ENCODE data around the gene MICU2. TPM values are rescaled to one million over a fixed set of nuclear protein-coding genes. Genes with fewer than 3 reads are reported as not detected.

Gene MICU2
- total RNA-seq, 1 donor = 53.6 TPM

DNA sequence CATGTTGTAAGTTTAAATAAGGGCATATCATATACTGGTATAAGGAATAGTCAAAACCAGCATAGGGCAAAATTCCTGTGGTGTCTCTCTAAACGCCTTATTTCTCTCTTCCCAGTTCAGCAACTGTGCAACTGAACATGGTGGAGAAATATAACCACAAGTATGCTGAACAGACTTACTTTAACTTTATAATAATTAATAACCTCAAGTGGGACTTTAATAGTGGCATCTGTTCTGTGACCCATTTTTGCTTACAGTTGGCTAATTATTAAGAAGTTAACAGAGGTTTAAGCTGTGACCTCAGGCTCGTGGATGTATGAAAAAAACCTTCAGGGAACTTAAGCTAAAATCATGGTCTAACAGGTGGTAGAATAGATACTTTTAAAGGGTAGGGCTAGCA is 54.3 kb downstream of the MICU2 start:
- DNase-seq (ENCODE audit: low read depth in 2 of 3, low spot score in 2 of 3) = no peak

DNA sequence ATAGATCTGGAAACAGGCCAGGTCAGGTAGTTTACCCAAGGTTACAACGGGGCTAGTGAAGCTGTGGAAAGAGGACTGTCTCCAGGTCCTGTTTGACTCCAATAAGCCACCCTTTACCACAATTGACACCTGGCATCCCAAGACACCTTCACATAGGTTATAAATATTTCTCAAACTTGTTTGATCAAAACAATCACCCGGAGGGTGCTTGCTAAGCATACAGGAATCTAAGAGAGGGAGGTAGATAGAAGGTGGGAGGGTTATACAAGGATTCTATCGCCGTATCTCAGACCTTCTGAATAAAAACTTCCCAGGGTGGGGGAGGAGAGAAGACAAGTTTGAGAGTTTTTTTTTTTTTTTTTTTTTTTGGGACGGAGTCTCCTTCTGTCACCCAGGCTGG is 55.4 kb downstream of the MICU2 start:
- DNase-seq (ENCODE audit: low read depth in 2 of 3, low spot score in 2 of 3) = no peak

DNA sequence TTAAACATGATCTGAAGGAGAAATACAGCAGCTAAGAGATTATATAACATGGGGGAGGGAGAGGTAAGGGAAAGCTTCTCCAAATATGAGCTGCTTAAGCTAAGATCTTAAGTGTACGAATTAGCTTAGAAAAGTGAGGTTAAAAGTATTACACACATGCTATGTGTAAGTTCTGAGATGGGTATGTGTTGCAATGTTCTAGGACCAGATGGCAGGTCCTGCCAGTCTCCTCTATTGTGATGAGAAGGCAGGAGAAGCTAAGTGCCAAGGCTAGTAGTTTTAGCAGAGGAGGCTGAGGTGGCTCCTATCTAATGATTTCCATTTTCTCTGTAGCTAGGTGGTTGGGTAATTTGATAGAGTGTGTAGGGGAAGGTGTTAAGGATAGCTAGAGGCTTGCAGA is 57.6 kb downstream of the MICU2 start:
- no peak for DNase-seq (ENCODE audit: low read depth in 2 of 3, low spot score in 2 of 3)

DNA sequence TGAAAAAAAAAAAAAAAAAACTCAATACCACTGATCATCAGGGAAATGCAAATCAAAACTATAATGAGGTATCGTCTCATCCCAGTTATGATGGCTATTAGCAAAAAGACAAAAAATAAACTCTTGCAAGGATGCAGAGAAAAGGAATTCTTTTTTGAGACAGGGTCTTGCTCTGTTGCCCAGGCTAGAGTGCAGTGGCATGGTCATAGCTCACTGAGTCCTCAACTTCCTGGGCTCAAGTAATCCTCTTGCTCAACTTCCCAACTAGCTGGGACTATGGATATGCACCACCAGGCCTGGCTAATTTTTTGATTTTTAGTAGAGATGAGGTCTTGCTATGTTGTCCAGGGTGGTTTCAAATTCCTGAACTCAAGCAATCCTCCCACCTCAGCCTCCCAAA is 59.5 kb downstream of the MICU2 start:
- DNase-seq (ENCODE audit: low read depth in 2 of 3, low spot score in 2 of 3) = no peak

DNA sequence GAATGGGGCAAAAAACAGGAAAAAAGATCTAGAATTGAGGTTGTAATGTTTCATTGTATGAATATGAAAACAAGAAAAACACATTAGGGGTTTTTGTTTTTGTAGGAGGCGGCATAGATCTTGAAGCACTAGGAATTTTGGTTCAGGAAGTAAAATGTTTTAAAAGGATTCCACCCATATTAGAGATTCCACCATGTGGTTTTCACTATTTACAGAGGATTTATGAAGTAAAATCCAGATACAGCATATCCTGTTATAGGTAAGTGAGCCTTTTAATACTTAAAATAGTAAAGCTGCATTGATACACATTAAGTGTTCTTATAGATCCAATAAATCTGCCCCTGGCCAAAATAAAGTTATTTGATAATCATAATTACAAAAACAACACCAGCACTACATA is 61.4 kb downstream of the MICU2 start:
- DNase-seq (ENCODE audit: low read depth in 2 of 3, low spot score in 2 of 3) = no peak

DNA sequence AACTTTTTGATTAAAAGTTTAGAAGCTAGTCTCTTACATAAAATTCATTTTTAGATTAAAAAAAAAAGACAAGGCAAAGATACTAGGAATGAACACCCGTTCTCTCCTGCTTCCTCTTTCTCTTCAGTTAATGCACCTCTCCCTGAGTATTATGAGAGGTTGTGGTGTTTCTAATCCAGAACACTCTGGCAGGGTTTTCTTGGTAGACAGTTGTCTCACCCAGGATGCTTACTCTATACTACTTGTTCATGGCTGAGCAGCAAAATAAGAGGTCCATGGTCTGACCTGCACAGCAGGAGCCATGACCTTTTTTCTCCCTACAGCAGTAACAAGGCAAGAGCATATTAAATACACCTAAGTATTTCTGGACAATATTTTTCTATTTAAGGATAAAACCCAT is 62.0 kb downstream of the MICU2 start:
- DNase-seq (ENCODE audit: low read depth in 2 of 3, low spot score in 2 of 3) = peak in 1 of 3 donors; percentile 10

DNA sequence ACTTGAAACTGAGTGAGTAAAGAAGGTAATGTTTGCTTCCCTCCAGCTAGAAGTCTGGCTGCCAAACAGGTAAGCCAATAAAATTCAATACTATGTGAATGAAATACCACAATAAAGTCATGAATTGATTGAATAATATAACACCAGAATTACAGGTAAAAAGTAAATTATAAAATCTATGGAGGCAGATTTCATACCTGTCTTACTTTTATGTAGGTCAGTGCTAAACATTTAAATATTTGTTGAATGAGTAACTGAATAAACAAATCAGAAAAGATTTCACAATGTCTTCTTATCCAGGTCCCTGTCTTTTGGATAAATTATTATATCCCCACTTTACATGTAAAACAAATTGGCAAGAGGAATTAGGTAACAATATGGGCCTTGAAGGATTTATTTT is 62.7 kb downstream of the MICU2 start:
- DNase-seq (ENCODE audit: low read depth in 2 of 3, low spot score in 2 of 3) = no peak

DNA sequence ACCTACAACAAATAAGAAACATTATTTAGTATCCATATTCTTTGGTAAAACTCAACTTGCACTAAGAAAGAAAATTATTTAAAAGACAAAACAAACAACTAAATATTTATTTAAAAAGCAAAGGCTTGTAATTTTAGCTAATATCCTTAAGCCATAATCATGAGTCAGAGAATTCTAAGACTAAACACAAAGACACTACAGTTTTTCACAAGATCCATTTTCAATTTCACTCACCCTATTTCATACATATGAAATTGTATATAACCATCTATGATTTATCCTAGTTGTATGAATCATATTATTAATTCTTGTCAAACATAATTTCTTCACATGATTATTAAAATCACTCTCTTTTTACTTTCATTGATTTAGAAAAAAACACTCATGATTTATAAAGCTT is 64.3 kb downstream of the MICU2 start:
- no peak for DNase-seq (ENCODE audit: low read depth in 2 of 3, low spot score in 2 of 3)

DNA sequence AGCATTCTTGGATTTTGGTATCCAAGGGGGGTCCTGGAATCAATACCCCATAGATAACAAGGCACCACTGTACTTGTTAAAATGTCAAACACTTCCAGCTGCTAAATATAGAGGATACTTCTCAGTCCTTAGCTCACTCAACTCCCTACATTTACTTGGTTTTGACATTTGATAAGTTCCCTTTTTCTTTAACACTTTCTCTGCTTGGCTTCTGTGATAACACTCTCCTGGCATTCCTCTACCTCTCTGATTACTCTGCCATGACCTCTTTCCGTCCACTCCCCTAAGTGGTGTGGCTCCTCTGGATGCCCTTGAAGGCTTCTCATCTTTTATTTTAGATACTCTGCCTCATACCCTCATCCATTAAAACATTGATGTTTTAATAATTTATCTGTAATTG is 65.2 kb downstream of the MICU2 start:
- DNase-seq (ENCODE audit: low read depth in 2 of 3, low spot score in 2 of 3) = no peak

DNA sequence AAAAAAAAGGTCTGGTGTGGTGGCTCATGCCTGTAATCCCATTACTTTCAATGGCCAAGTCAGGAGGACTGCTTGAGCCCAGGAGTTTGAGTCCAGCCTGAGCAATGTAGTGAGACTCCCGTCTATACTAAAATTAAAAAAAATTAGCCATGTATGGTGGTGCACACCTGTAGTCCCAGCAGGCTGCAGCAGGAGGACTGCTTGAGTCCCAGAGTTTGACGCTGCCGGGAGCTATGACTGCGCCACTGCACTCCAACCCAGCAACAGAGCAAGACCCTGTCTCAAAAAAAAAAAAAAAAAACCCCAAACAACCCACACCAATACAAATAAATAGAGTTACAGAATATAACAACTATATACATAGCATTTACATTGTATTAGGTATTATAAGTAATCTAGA is 65.7 kb downstream of the MICU2 start:
- no peak for DNase-seq (ENCODE audit: low read depth in 2 of 3, low spot score in 2 of 3)

DNA sequence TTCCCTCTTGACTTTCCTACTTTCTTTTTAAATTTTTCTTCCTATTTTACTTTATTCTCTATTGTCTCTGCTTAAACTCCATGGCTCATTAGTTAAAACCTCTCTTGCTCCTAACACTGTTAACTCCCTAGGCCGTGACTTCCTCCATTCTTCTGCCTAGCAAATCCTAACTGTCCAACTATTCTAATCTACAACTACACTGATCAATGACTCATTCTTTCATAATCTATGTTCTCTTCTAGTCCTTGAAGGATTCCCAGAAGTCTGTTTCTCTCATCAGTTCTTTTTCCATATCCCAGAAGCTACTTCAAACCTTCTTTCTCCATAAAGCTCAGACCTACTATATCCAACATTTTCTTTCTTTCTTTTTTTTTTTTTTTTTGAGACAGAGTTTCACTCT is 66.9 kb downstream of the MICU2 start:
- no peak for DNase-seq (ENCODE audit: low read depth in 2 of 3, low spot score in 2 of 3)

DNA sequence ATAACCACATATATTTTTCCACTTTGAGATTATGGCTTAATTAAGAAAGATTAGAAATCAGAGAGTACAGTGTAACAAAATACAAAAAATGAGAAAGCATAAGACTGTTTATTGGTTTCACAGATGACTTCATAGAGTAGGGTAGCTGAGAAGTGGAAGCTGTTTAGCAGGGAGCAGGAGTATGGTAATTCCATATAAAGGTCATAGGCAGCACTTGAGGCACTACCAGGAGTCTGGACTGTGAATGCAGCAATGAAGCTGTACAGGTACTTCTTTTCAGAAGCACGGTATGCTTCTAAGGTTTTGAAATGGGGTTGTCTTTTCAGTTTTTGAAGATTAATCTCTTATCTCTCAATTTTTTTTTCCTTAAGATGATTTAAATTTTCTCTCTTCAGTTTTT is 69.2 kb downstream of the MICU2 start:
- no peak for DNase-seq (ENCODE audit: low read depth in 2 of 3, low spot score in 2 of 3)

DNA sequence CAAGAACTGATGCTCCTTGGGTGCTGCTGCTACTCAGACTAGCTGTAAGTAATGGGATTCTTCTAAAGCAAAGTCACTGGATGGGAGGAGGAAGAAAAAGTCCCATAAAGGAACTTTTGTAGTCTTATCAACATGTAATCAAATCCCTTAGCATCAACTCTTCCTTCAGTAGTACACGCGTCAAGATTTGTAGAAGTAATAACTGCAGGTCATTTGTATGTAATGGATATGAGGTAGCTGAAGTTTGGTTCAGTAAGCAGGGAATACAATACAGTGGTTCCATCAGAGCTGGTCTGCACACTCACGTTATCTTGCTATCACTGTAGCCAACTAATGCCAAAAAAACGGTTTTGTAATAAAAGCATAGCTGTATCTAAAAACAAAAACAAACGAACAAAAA is 72.5 kb downstream of the MICU2 start:
- DNase-seq (ENCODE audit: low read depth in 2 of 3, low spot score in 2 of 3) = no peak

DNA sequence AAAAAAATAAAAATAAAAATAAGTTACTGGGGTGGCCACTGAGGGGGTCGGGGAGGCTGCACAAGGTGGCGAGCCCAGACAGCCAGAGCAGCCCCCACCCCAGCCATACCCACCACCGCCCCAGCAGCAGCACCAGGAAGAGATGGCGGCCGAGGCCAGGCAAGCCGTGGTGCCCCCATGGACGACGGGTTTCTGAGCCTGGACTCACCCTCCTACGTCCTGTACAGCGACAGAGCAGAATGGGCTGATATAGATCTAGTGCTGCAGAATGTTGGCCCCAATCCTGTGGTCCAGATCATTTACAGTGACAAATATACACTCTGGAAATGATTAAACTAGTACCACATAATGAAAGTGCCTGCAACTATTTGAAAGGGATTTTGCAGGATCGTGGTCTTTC is 73.3 kb downstream of the MICU2 start:
- DNase-seq (ENCODE audit: low read depth in 2 of 3, low spot score in 2 of 3) = no peak

DNA sequence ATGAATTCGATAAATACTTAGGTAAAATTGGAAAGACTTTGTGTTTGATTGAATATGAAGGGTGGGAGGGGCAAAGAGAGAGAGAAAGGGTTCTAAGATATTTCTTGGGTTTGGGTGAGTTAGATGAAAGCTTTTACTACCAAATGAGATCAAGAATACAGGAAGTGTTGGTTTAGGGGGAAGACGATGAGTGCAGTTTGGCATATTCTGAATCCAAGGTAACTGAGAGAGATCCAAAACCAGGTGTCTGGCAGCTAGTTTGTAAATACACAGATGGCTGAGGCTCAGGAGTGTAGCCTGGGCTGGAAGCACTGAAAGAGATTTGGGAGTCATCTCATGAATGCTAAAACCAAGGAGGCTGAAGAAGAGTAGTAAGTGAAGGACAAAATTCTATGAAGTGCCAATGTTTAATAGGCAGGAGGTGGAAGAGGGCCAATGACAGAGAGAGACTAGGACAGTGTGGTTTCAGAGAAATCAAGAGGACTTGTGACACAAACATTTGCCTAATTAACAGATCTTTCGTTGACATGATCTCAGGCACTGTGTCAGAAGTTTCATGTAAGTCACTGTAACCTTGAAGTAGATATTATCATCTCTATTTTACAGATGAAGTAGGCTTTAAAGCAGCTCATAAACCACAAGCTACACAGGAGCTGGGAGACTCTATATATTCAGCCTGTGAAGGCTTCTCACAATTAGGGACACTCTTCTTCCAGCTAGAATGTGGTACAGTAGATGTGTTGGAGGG is 74.7 kb downstream of the MICU2 start:
- no peak for DNase-seq (ENCODE audit: low read depth in 2 of 3, low spot score in 2 of 3)

DNA sequence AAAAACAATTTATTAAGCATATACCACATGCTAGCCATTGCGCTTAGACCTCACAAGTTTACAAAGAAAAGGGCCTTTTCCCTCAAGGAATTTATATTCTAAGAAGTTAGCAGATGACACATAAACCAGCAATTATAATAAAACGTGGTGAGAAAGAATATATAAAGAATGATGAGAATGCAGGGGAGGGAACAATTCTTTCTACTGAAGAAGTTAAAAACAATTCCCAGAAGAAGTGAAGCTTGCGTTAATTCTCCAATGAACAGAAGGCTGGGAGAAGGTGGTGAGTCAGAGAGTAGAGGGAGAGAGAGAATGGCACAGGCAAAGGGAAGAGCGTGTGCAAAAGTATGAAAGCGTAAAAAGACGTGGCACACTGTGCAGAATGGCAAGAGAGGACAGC is 75.4 kb downstream of the MICU2 start:
- DNase-seq (ENCODE audit: low read depth in 2 of 3, low spot score in 2 of 3) = no peak

DNA sequence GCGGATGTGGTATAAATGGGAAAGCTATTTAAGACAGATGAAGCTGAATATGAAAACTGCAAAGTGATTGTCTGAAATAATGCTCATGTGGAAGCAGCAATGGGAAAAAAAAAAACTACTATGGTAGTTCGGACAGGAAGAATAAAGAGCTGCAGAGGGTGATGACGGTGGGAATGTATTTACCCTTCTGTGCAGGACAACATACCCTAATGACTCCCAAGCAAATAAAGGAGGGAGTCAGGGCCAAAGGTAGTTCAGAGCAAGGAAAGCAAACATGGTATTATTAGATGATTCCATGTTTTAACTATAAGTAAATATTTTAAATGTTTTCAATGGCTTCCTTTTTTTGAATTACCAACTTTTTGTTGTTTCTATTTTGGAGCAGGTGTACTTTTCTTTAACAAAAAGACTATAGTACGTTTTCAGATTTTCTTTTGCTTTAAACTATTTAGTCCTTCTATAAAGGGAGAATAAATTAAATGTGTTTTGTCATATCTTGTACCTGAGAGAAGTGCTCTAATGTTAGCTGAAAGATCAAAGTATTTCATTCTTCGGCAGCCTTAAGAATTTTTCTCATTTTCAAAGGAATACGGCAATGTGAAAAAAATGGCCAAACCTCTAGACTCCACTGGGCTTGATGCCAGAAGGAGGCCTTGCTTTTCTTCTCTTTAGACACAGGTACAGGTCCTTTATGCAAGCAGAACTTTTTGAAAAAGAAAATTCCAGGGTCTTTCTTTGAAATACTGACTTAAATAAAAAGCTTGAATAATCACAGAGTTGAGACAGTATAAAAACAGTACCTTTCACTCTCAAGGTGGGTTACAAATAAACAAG is 77.0 kb downstream of the MICU2 start:
- no peak for DNase-seq (ENCODE audit: low read depth in 2 of 3, low spot score in 2 of 3)

DNA sequence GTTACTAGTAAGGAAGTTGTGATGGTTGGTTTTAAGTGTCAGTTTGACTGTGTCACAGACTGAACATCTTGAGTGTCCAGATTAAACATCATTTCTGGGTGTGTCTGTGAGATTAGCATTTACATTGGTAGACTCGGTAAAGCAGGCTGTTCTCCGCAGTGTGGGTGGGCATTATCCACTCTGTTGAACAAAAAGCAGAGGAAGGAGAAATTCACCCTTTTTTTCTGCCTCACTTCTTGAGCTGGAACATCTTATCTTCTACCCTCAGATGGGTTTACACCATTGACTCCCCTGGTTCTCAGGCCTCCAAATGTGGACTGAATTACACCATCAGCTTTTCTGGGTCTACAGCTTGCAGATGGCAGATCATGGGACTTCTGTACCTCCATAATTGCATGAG is 81.1 kb downstream of the MICU2 start:
- peak in 2 of 3 donors; percentile 12 to 22 for DNase-seq (ENCODE audit: low read depth in 2 of 3, low spot score in 2 of 3)

DNA sequence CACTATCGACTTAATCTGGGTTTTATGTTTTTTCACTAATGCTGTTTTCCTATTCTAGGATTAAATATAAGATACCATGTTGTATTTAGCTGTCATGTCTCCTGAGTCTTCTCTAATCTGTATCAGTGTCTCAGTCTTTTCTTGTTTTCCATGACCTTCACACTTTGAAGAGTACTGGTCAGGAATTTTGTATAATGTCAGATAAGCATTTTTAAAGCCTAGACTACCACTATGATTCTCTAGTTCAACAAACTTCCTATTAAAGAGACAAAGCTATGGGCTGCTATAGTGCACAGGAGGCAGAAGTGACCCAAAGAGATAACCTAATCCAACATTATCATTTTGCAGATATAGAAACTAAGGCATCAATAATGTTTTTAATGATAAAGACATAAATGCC is 81.8 kb downstream of the MICU2 start:
- no peak for DNase-seq (ENCODE audit: low read depth in 2 of 3, low spot score in 2 of 3)

DNA sequence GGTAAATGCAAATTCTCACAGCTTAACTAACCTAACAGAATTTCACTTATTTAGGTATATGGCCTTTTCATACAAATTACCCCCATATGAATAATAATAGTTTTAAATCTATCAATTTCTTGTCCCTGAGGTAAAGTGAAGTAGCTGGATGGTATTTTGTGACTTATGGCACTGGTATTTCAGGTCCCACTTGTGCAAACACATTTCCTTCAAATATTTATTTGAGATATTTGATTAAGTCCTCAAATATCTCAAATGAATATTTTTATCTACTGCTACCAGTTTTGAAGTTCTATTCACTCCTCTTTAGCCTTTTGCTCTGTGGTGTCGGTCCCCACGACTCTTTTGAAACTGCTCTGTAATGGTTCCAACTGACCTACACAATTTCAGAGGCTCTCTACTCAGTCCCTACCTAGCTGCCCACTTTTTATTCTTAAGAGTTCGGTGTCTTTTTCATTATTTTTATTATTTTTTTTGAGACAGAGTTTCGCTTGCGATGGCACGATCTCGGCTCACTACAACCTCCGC is 85.3 kb downstream of the MICU2 start:
- DNase-seq (ENCODE audit: low read depth in 2 of 3, low spot score in 2 of 3) = no peak

DNA sequence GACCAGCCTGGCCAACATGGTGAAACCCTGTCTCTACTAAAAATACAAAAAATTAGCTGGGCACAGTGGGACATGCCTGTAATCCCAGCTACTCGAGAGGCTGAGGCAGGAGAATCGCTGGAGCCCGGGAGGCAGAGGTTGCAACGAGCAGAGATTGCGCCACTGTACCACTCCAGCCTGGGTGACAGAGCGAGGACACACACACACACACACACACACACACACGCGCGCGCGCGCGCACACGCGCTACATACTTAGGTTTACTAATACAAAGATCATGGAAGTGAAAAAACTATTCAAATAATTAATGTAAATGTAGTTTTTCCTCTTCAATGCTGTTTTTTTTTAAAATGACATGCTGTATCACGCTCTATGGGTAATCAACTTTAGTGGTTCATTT is 86.4 kb downstream of the MICU2 start:
- DNase-seq (ENCODE audit: low read depth in 2 of 3, low spot score in 2 of 3) = no peak

DNA sequence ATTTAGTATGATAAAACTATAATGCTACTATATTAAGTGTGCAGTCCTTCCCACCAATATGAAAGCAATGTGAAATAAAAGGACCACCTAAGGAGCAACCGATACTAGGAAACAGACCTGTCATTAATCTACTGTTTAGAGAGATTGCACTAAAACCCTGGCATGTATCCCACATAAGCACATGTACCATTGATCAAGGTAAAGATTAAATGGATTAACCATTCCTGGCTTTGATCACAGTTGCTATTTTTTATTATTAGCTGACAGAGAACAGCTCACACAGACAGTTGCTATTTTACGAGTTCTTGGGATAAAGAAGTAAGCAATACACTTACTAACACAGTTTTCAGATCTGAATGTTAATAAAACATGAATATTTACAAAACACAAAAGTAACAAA is 87.2 kb downstream of the MICU2 start:
- DNase-seq (ENCODE audit: low read depth in 2 of 3, low spot score in 2 of 3) = no peak

All from hematopoietic multipotent progenitor cell (in vitro differentiated cells).